GM21447 (cell line): ENCODE data around the gene RASAL2.
"Not testable (repeated sequence)": the region's sequence is repeated elsewhere in the genome, so short reads cannot be mapped to it uniquely, and the experiment has no call there.

ENCODE experiments used
- ATAC-seq: cut with Tn5 transposase; IDR thresholded peaks from one replicate; pipeline ENCODE4 v1.9.1; 2021; ENCODE audit not compliant: unreplicated experiment

Gene RASAL2

GRCh38 chr1:178155481-178156255 lies 61.8 kb downstream of the RASAL2 start:
- ATAC-seq, result no peak

DNA sequence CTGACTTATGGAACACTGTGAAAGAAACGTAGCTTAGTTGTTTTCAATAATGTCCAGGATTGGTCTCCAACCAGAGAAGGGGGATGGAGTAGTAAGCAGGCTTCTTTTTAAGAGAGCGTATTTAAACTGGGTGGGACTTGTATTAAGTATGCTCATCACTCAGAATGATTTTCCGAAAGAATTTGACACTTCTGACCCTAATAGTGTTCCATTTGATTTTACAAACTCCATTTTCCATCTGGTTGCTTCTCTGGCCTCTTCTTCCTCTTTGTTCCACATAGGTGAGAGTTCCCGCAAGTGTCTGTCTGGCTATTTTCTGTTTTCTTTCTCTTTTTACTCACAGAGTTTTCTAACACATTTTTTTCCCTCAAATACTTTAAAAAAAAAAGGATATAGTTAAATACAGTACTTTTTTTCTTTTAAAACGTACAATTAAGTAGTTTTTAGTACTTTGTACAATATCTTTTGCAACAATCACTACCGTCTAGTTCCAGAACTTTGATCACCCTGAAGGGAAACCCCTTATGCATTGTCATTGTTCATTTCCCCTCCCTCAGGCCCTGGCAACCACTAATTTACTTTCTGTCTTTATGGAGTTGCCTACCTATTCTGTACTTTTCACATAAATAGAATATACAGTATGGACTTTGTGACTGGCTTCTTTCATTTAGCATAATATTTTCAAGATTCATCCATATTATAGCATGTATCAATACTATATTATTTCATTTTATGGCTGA lies 67.0 kb downstream of the RASAL2 start:
- ATAC-seq, result no peak

DNA sequence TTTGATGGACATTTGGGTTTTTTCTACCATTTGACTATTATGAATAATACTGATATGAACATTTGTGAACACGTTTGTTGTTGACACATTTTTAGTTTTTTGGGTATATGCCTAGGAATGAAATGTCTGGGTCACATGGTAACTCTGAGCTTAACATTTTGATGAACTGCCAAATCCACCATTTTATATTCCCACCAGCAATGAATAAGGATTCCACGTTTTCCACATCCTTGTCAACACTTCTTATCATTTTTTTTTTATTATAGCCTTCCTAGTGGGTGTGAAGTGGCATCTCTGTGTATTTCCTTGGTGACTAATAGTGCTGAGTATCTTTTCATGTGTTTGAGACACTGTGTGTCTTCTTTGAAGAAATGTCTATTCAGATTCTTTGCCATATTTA lies 67.6 kb downstream of the RASAL2 start:
- ATAC-seq, result no peak

- no peak for ATAC-seq
Measured at GRCh38 chr1:178165196-178165595, 71.3 kb downstream of the RASAL2 start.

- ATAC-seq, result no peak
Measured at GRCh38 chr1:178166429-178167024, 72.6 kb downstream of the RASAL2 start.

GRCh38 chr1:178168536-178168935 lies 74.6 kb downstream of the RASAL2 start:
- ATAC-seq, result no peak

DNA sequence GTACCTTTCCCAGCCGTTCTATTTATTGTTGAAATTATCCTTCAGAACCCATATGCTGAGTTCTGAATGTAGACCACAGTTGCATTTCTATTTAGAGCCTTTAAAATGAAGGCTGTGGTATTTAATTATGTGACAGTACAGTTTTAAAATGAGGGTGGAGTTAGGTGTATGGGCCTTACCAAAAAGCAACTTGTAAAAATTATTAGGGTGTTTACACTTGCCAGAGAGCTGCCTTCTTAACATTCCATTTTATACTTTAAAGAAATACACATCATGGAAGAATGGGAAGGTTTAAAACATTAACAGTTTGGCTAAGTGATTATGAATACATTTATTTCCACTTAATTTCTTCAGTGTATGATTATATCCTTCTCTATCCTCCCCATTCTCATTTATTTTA lies 75.7 kb downstream of the RASAL2 start:
- ATAC-seq, result no peak

DNA sequence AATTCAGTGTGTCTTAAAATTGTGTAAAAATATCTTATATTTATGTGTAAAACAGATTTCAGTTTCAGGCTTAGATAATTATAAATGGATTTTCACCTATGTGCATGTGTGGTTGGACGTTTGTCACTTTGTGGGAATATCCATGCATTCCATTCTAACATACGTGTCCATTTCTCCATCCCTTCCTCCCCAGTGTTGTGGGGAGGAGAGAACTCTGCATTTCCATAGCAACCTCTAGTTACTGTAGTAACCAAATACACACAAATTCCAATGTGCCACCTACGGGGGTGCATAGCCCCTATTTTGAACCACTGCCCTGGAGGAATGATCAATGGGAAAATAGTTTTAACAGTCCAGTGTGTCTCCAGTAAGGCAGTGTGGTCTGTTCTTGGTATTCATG lies 79.0 kb downstream of the RASAL2 start:
- no peak for ATAC-seq

GRCh38 chr1:178174539-178174938 lies 80.6 kb downstream of the RASAL2 start:
- no peak for ATAC-seq

- no peak for ATAC-seq
Measured at GRCh38 chr1:178180405-178180804, 86.5 kb downstream of the RASAL2 start.

GRCh38 chr1:178183796-178184195 lies 89.9 kb downstream of the RASAL2 start:
- ATAC-seq, result no peak

GRCh38 chr1:178188306-178188705 lies 94.4 kb downstream of the RASAL2 start:
- no peak for ATAC-seq

GRCh38 chr1:178189814-178190213 lies 95.9 kb downstream of the RASAL2 start:
- no peak for ATAC-seq

GRCh38 chr1:178190881-178191280 lies 97.0 kb downstream of the RASAL2 start:
- ATAC-seq, result no peak

GRCh38 chr1:178192686-178193085 lies 98.8 kb downstream of the RASAL2 start:
- no peak for ATAC-seq

GRCh38 chr1:178196631-178197030 lies 102.7 kb downstream of the RASAL2 start:
- no peak for ATAC-seq

DNA sequence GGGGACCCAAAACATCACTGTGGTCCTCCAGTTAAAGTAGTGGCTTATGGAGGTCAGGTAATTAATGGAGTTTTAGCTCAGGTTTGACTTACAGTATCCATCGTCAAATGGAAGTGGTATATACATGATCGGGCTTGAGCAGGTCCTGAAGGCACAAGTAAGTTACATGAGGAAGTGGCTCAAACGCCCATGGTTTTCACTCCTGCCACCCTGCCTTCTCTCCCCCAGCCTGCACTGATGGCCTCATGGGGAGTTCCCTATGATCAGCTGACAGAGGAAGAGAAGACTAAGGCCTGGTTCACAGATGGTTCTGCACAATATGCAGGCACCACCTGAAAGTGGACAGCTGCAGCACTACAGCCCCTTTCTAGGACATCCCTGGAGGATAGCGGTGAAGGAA lies 108.2 kb downstream of the RASAL2 start:
- ATAC-seq, result not testable (repeated sequence)

- not testable (repeated sequence) for ATAC-seq
Measured at GRCh38 chr1:178202546-178202945, 108.6 kb downstream of the RASAL2 start.

- not testable (repeated sequence) for ATAC-seq
Measured at GRCh38 chr1:178208269-178208856, 114.5 kb downstream of the RASAL2 start.

DNA sequence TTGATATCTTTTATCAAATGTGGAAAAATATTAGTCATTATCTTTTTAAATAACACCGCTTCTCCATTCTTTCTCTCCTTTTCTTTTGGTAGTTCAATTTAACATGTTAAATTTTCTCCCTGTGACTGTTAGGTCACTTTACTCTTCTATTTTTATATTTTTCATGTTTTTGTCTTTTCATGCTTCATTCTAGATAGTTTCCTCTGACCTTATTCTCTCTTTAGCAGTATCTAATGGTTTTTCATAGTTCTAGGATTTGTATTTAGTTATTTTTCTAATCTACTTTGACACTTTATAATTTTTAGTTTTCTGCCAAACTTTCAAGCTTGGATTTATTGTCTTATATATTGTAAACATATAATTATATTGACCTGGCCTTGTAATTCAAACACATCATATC lies 116.0 kb downstream of the RASAL2 start:
- no peak for ATAC-seq

DNA sequence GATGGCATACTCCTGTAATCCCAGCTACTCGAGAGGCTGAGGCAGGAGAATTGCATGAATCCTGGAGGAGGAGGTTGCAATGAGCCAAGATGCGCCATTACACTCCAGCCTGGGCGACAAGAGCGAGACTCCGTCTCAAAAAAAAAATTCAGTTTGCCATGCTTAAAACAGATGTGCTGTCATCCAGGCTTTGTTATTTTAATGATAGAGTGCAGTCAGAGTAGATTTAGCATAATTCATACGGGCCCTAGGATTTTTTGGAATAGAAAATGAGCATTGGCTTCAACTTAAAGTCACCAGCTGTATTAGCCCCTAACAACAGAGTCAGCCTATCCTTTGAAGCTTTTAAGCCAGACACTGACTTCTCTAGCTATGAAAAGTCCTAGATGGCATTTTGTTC lies 124.6 kb downstream of the RASAL2 start:
- no peak for ATAC-seq

DNA sequence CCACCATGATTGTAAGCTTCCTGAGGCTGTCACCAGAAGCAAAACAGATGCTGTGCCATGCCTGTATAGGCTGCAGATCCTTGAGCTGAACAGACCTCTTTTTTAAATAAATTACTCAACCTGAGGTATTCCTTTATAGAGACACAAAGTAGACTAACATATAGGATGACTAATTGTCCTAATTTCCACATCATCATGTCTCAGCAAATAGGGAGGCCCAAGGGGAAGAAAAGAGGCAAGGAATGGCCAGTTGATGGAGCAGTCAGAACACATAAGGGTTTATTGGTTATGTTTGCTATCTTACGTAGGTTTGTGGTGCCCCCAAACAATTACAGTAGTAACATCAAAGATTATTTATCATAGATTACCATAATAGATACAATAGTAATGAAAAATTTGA lies 126.2 kb downstream of the RASAL2 start:
- ATAC-seq, result no peak
